ENCODE data around the gene CRB3. TPM values are rescaled to one million over a fixed set of nuclear protein-coding genes. Genes with fewer than 3 reads are reported as not detected.

CRB3 gene
- total and polyA plus RNA-seq, 8 donors = 7.6 to 203 (median 49.0) TPM

DNA sequence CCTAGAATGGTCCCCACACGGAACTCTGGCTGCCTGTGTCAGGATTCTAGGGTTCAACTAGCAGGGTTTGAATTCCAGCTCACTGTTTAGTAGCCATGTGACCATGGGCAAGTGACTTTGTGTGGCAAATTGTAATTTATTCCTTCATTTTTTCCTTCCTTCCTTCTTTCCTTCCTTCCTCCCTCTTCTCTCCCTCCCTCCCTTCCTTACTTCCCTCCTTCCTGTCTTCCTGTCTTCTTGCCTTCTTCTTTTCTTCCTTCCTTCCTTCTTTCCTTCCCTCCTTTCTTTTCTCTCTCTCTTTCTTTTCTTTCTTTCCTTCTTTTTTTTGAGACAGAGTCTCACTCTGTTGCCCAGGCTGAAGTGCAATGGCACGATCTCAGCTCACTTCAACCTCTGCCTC, 26.1 kb downstream of the CRB3 start:
- Histone ChIP-seq H3K27ac (no peak overlapping the region), H3K4me1 (no peaks in the 10 kb centered on the region), H3K36me3 (no peaks in the 10 kb centered on the region), H3K9me3 (peaks cover 0 to 12% (median 9%) of the 10 kb centered on the region in 4 donors), H3K27me3 (peaks cover 0 to 8% (median 0%) of the 10 kb centered on the region in 3 donors), H3K4me3 (no peak overlapping the region)
- TF ChIP-seq POLR2A (IDR thresholded peaks at IDR 0.05) = no peak
- TF ChIP-seq POLR2AphosphoS5 (IDR thresholded peaks at IDR 0.05) = no peak
- TF ChIP-seq EP300 (IDR thresholded peaks at IDR 0.05) = no peak
- TF ChIP-seq, protein P1, sequence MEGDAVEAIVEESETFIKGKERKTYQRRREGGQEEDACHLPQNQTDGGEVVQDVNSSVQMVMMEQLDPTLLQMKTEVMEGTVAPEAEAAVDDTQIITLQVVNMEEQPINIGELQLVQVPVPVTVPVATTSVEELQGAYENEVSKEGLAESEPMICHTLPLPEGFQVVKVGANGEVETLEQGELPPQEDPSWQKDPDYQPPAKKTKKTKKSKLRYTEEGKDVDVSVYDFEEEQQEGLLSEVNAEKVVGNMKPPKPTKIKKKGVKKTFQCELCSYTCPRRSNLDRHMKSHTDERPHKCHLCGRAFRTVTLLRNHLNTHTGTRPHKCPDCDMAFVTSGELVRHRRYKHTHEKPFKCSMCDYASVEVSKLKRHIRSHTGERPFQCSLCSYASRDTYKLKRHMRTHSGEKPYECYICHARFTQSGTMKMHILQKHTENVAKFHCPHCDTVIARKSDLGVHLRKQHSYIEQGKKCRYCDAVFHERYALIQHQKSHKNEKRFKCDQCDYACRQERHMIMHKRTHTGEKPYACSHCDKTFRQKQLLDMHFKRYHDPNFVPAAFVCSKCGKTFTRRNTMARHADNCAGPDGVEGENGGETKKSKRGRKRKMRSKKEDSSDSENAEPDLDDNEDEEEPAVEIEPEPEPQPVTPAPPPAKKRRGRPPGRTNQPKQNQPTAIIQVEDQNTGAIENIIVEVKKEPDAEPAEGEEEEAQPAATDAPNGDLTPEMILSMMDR (IDR thresholded peaks at IDR 0.05) = no peak
- 59 to 73% (median 64%) methylated on average over 2 of the region's 2 CpGs for WGBS, 5 donors
- intact Hi-C loops (cut with DNase I; ENCODE audit: low total_unique reads) = no loop called here
- no peak for DNase-seq

DNA sequence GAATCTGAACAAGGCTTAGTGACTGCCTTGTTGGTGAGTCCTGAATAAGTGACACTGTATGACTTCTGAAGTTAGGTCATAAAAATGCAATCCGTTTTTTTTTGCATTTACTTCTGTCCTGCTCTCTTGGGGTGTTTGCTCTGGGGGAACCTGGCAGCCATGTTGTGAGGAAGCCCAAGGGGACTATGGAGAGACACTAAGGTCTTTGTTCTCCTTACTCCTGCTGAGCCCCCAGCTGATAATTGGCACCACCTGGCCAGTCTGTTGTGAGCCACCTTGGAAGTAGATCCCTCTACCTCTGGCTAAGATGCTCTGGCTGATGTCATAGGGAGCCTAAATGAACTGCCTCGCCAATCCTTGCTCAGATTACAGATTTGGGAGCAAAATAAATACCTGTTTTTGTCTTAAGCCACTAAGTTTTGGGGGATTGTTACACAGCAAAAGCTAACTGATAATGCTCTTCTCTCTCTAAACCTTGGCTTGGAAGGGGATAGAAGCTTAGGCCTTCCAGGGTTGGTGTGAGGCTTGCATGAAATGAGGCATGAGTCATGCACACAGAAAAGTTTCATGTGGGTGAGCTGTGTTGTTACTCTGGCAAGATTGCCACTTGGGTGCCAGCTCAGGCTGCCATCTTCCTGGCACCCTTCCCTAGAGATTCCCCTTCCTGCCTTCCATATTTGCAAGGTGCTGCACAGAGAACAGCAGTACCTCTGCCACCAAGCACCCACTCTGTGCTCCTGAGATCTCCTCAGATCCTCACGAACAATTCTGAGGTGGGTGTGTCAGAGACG, 27.9 kb downstream of the CRB3 start:
- WGBS, 5 donors = 81 to 89% (median 82%) methylated on average over 4 of the region's 4 CpGs
- intact Hi-C loops (cut with DNase I; ENCODE audit: low total_unique reads) = no loop called here
- no peak for DNase-seq

DNA sequence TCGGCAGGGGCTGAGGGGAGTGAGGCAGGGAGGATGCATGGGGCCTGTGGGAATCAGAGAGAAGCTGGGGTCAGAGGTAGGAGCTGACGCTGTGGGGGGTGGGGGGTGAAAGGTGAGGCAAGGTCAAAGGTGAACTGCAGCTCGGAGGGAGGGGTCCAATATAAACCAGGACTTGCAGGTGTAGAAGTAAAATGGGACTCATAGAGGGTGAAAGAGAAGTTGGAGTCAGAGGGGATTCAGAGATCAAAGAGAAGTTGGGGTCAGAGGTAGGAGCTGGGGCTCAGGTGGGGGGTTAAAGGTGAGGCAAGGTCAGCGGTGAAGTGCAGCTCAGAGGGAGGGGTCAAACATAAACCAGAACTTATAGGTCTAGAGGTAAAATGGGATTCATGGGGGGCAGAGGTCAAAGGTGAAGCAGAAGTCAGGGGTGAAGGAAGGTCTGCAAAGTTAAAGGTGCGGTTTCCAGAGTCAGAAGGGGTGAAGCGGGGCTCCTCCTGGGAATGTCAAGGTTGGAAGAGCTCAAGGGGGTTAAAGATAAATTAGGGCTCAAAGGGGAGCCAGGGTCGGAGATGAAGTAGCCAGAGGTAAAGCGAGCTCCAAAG, 30.5 kb downstream of the CRB3 start:
- 73 to 78% (median 75%) methylated on average over 8 of the region's 8 CpGs for WGBS, 5 donors
- intact Hi-C loops (cut with DNase I; ENCODE audit: low total_unique reads) = no loop called here
- TF ChIP-seq POLR2AphosphoS5 (IDR thresholded peaks at IDR 0.05) = no peak
- TF ChIP-seq POLR2A (IDR thresholded peaks at IDR 0.05) = no peak
- TF ChIP-seq EP300 (IDR thresholded peaks at IDR 0.05) = no peak
- TF ChIP-seq, protein P1 (IDR thresholded peaks at IDR 0.05) = no peak
- DNase-seq = no peak
- H3K9me3 ChIP-seq = peaks cover 0 to 12% (median 9%) of the 10 kb centered on the region in 4 donors
- H3K36me3 ChIP-seq = no peaks in the 10 kb centered on the region
- H3K27me3 ChIP-seq = peaks cover 0 to 16% (median 0%) of the 10 kb centered on the region in 3 donors
- no peak overlapping the region for H3K4me3 ChIP-seq
- no peaks in the 10 kb centered on the region for H3K4me1 ChIP-seq
- no peak overlapping the region for H3K27ac ChIP-seq

More for the DNA sequence above, 27.9 kb downstream of the CRB3 start:
- Histone ChIP-seq H3K9me3 (peaks cover 0 to 12% (median 9%) of the 10 kb centered on the region in 4 donors), H3K4me3 (no peak overlapping the region), H3K36me3 (no peaks in the 10 kb centered on the region), H3K4me1 (no peaks in the 10 kb centered on the region), H3K27me3 (peaks cover 0 to 8% (median 0%) of the 10 kb centered on the region in 3 donors), H3K27ac (no peak overlapping the region)
- TF ChIP-seq POLR2A (IDR thresholded peaks at IDR 0.05) (no peak), POLR2AphosphoS5 (IDR thresholded peaks at IDR 0.05) (no peak), EP300 (IDR thresholded peaks at IDR 0.05) (no peak)
- TF ChIP-seq, protein P1 (IDR thresholded peaks at IDR 0.05) = no peak

DNA sequence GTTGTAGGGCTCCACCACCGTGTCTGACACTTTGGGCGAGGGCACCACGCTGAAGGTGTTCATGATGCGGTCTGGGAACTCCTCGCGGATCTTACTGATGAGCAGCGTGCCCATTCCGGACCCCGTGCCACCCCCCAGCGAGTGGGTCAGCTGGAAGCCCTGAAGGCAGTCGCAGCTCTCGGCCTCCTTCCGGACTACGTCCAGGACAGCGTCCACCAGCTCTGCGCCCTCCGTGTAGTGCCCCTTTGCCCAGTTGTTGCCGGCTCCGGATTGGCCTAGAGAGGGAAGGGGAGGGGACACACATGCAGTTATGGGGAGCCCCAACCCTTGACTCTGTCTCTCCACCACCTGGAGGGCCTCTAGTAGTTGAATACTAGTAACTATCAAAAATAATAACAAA, 31.9 kb downstream of the CRB3 start:
- Histone ChIP-seq H3K27me3 (peaks cover 0 to 29% (median 3%) of the 10 kb centered on the region in 3 donors), H3K4me3 (no peak overlapping the region), H3K4me1 (no peaks in the 10 kb centered on the region), H3K27ac (no peak overlapping the region), H3K9me3 (peaks cover 0 to 12% (median 9%) of the 10 kb centered on the region in 4 donors), H3K36me3 (no peaks in the 10 kb centered on the region)
- DNase-seq = no peak
- 89 to 97% (median 96%) methylated on average over 16 to 19 of the region's 19 CpGs for WGBS, 5 donors
- intact Hi-C loops (cut with DNase I; ENCODE audit: low total_unique reads) = no loop called here
- no peak for TF ChIP-seq POLR2AphosphoS5 (IDR thresholded peaks at IDR 0.05)

Measured in stomach (tissue), 9 donors.